HG02798 (cell line): Measurements from ENCODE around the gene PI4KA.
"Not testable (repeated sequence)": the region's sequence is repeated elsewhere in the genome, so short reads cannot be mapped to it uniquely, and the experiment has no call there.

Source experiments
- ATAC-seq: cut with Tn5 transposase; IDR thresholded peaks from one replicate; pipeline ENCODE4 v1.9.1; 2021; ENCODE audit warnings: mild to moderate bottlenecking; ENCODE audit not compliant: unreplicated experiment, poor library complexity

Gene PI4KA

GRCh38 chr22:20781272-20781990, 77.2 kb downstream of the PI4KA start:
- ATAC-seq = no peak

GRCh38 chr22:20779818-20780158, 78.8 kb downstream of the PI4KA start:
- no peak for ATAC-seq

GRCh38 chr22:20779014-20779817, 79.4 kb downstream of the PI4KA start:
- ATAC-seq = no peak

- no peak for ATAC-seq
Observed at GRCh38 chr22:20777420-20778177, 81.0 kb downstream of the PI4KA start.

- no peak for ATAC-seq
Observed at GRCh38 chr22:20776624-20777405, 81.8 kb downstream of the PI4KA start.

GRCh38 chr22:20775342-20775895, 83.2 kb downstream of the PI4KA start:
- ATAC-seq = no peak

GRCh38 chr22:20774882-20775281, 83.7 kb downstream of the PI4KA start:
- no peak for ATAC-seq

- no peak for ATAC-seq
Observed at GRCh38 chr22:20773793-20774212, 84.8 kb downstream of the PI4KA start, which contains the start of gene SERPIND1. TSS of gene SERPIND1 (plus strand) at chr22:20774113. CDS start at chr22:20779313, 5,200 bp downstream.

- no peak for ATAC-seq
Observed at GRCh38 chr22:20771918-20772625, 86.5 kb downstream of the PI4KA start.

GRCh38 chr22:20769496-20769826, 89.2 kb downstream of the PI4KA start:
- not testable (repeated sequence) for ATAC-seq

GRCh38 chr22:20766530-20766929, 92.1 kb downstream of the PI4KA start:
- ATAC-seq = no peak

- ATAC-seq = no peak
Observed at GRCh38 chr22:20765938-20766337, 92.7 kb downstream of the PI4KA start.

- ATAC-seq = no peak
Observed at GRCh38 chr22:20764729-20765128, 93.9 kb downstream of the PI4KA start.

- ATAC-seq = no peak
Observed at GRCh38 chr22:20764471-20764720, 94.2 kb downstream of the PI4KA start.

- ATAC-seq = no peak
Observed at GRCh38 chr22:20763630-20764470, 94.8 kb downstream of the PI4KA start.

GRCh38 chr22:20762233-20762796, 96.3 kb downstream of the PI4KA start:
- no peak for ATAC-seq

GRCh38 chr22:20761536-20761935, 97.1 kb downstream of the PI4KA start:
- ATAC-seq = no peak

GRCh38 chr22:20760084-20760483, 98.5 kb downstream of the PI4KA start:
- no peak for ATAC-seq
